Measurements from ENCODE around the gene C1QC.

The C1QC gene

DNA sequence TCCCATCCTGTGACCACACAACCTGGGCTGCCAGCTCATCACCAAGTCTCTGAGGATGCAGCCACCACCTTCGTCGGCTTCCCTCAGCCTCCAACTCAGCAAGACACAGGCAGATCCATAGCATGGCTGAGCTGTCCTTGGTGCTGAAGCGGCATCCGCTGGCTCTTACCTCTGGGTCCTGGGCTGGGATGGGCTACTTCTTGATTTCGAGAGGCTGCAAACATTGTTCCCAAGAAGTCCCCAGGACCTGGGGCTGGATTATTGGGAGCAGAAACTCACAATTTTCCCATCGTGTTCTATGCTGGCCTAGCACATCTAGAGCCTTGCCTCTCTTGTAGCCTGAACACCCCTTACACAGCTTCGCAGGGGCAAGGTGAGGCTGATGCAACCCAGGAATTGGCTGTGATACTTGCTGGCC is 31.9 kb upstream of the C1QC start:
- TF ChIP-seq ZNF274 (IDR thresholded peaks at IDR 0.05; ENCODE audit: low read depth, low read length): no peak
- no peak overlapping the region for H3K4me3 ChIP-seq (ENCODE audit: low read length)

DNA sequence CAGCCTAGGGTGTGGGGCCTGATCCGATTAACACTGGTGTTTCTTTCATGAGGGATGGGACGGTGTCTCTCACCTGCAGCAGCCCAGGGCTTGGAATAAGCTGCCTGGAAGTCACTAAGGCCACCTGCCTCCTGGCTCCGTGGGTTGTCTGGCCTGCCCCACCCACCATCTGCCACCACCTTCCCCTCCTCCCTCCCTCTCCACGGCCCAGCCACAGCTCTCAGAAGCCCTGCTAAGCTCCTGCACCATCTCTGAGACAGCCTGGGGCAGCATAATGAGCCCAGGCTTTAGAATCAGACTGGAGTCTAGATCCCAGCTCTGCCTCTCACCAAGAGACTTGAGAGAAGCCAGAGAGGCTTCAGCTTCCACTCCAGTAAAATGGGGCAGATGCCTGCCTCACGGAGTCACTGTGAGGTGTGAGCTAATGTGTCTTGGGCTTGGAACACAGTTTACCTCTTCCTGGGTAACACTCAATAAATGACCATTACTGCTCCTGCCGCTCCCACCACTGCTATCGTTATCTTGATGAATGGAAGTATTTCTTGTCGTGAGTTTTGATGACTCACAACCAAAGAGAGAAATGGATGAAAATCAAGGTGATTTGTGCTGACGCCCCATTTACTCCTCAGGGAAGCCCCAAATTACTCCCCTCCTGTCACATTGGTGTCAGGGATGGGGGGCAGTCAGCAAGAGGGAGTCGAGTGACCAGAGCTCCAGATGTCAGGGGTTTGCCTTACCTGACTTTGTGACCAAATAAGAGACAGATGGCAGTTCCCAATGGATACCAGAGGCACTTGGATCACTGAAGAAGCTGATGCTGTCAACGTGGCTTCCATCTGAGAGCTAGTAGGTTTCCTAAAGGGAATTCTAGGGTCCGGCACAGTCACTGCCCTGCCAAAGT is 30.5 kb upstream of the C1QC start:
- no peak for TF ChIP-seq ZNF274 (IDR thresholded peaks at IDR 0.05; ENCODE audit: low read depth, low read length)
- H3K4me3 ChIP-seq (ENCODE audit: low read length): no peak overlapping the region

DNA sequence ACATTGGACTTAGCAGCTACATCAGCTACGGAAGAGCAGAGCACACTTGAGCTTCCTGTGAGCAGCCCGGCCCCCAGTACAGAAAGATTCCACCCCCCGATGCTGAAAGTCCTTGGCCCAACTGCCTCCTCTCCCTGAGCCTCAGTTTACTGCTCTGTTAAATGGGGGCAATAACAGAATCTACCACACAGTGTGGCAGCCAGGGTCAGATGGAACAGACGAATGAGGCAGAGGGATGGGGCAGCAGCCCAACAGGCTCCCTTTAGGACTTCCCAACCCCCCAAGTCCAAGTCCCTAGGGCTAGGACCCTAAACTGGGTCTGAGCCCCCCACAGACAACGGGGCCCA is 29.9 kb upstream of the C1QC start:
- H3K4me3 ChIP-seq (ENCODE audit: low read length): no peak overlapping the region
- TF ChIP-seq ZNF274 (IDR thresholded peaks at IDR 0.05; ENCODE audit: low read depth, low read length): no peak

DNA sequence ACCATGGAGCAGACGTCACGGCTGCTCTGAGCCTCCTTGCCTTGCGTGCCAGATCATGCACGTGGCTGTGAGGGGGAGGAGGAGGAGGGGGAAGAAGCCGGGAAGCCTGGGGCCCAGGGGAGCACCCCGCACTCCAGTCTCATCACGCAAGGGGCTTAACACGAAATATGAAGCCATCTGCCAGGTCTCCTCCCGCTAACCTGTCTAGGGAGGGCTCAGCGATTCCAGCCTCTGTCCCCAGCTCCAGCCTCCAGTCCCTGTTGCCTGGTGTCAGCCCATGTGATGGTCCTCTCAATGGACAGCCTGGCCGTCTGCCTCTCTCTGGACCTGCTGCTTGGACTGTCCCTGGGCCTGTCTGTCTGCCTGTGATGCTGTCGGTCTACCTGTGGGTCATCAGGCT is 29.5 kb upstream of the C1QC start:
- no peak for TF ChIP-seq ZNF274 (IDR thresholded peaks at IDR 0.05; ENCODE audit: low read depth, low read length)
- no peak overlapping the region for H3K4me3 ChIP-seq (ENCODE audit: low read length)

DNA sequence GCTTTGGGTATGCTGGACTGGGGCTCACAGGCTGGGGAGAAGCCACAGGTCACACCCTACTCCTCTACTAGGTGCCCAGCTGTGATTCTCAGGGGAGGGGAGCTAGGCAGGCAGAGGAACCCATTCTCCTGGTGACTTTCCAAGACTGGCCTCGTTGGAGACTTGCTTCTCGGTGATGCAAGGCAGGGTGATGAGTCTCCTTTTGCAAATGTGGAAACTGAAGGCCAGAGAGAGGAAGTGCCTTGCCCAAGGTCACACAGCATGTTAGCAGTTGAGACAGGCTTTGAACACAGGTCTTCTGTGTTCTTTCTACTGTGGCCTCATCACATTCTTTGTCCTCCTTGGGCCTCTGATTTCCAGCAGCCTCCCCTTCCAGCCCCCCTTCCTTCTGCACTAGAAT is 27.5 kb upstream of the C1QC start:
- H3K4me3 ChIP-seq (ENCODE audit: low read length): no peak overlapping the region
- no peak for TF ChIP-seq ZNF274 (IDR thresholded peaks at IDR 0.05; ENCODE audit: low read depth, low read length)

DNA sequence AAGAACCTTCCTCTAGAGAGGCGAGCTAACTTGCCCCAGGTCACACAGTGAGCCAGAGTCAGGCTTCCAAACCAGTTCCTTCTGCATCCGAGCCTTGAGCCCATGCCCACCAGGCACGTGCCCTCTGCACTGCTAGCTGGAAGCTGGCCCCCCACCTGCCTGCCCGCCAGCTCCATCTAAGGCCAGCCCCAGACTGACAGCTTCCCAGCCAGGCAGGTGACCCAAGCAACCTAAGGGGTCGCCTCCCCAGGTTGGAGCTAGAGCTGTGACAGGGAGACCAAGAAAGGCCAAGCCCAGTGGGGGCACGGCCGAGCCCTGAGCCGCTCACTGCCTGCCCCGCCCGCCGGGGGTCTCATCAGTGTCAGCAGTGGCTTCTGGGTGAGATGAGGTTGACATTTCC is 26.9 kb upstream of the C1QC start:
- TF ChIP-seq ZNF274 (IDR thresholded peaks at IDR 0.05; ENCODE audit: low read depth, low read length): no peak
- H3K4me3 ChIP-seq (ENCODE audit: low read length): no peak overlapping the region

DNA sequence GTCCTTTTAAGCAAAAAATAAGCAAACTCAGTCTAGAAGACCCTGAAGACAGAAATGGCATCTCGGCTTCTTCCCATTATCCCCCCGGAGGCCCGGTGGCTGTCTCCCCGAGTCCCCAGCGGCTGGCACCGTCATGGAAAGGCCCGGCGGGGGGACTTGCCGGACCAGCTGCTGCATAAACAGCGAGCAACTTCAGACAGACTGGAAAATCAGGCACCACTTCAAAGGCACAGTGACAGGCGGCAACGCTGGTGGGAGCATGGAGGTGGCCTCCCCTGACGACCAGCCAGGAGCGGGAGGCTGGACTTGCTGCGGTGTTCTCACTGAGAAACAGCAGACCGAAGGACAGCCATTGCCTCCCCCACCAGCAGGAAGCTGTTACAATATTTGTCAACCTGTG is 25.4 kb upstream of the C1QC start:
- H3K4me3 ChIP-seq (ENCODE audit: low read length): no peak overlapping the region
- no peak for TF ChIP-seq ZNF274 (IDR thresholded peaks at IDR 0.05; ENCODE audit: low read depth, low read length)

DNA sequence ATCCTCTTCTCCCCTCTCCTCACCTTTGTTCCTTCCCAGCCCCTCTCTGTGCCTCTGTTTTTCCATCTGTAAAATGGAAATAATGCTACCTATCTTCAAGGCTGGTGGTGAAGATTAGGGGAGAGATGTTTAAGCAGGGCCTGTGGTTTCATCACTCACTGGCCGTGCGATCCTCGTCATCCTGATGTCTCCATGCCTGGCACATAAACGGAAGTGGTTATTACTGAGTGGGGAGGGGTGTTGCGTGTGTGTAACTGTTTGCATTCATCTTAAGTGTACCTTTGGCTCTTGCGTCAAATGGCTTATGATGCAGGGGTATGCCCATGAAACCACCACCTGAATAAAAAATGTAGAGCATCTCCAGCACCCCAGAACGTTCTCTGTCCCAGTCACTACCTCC is 24.2 kb upstream of the C1QC start:
- H3K4me3 ChIP-seq (ENCODE audit: low read length): no peak overlapping the region
- no peak for TF ChIP-seq ZNF274 (IDR thresholded peaks at IDR 0.05; ENCODE audit: low read depth, low read length)

DNA sequence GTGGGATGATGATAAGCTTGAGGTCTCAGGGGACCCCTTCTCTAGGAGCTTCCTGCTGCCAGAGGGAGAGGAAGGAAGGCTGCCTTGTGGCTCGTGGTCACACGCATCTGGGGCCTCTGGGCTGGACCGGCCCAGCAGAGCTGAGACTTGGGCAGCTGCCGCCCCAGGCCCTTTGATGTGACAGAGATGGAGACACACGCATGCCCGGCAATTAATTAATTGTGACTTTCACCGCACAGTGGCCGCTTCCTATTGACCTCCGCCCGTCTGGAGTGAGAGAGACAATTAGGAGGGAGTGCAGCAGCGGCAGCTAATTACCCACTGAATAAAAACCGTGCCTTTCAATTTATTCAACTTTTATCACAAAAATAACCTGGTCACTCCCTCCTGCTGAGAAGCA is 23.6 kb upstream of the C1QC start:
- no peak for TF ChIP-seq ZNF274 (IDR thresholded peaks at IDR 0.05; ENCODE audit: low read depth, low read length)
- H3K4me3 ChIP-seq (ENCODE audit: low read length): no peak overlapping the region

DNA sequence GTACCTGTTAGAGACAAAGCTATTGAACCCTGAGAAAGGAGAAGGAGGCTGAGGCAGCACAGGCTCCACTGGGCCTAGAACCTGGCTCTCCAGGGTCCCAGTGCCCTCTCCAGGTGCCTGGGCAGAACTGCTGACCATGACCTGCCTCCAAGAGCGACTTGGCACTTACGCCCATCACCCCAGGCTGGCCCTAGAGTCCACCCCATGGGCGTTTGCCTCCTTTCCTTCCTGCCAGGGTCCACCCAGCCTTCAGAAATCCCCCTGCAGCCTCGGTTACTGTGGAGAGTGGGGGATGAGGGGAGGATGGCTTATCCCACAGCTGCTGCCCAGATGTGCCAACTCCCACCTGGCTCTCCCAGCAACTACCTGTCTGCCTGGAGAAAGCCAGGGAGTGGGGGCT is 21.7 kb upstream of the C1QC start:
- no peak for TF ChIP-seq ZNF274 (IDR thresholded peaks at IDR 0.05; ENCODE audit: low read depth, low read length)
- no peak overlapping the region for H3K4me3 ChIP-seq (ENCODE audit: low read length)

DNA sequence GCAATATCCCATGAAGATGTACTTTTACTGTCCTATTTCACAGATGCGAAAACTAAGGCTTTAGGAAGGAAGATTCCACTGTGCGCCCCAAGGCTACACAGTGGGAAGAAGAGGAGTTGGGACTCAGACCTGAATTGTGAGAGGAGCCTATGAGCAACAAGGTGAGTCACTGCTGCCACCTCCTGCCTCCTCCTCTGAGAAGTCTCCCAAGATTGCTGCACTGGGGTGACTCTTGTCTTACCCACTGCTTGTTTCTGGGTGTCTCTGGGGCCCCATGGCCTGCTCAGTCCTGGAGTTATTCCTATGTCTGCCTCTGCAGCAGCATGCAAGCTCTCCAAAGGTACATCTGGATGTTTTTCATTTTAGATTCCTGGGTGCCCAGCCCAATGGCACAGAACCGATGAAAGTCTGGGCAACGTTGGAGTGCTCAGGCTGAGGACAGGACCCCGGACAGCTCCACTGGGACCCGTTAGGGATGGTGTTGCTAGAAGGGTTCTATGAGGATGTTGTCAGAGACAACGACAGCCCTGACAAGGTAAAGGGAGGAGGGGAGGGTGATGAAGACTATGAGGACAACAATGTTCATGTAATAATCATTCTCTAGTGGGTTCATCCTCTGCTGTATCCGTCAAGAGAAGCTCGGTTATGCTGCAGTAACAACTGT is 18.0 kb upstream of the C1QC start:
- TF ChIP-seq ZNF274 (IDR thresholded peaks at IDR 0.05; ENCODE audit: low read depth, low read length): no peak
- H3K4me3 ChIP-seq (ENCODE audit: low read length): no peak overlapping the region

DNA sequence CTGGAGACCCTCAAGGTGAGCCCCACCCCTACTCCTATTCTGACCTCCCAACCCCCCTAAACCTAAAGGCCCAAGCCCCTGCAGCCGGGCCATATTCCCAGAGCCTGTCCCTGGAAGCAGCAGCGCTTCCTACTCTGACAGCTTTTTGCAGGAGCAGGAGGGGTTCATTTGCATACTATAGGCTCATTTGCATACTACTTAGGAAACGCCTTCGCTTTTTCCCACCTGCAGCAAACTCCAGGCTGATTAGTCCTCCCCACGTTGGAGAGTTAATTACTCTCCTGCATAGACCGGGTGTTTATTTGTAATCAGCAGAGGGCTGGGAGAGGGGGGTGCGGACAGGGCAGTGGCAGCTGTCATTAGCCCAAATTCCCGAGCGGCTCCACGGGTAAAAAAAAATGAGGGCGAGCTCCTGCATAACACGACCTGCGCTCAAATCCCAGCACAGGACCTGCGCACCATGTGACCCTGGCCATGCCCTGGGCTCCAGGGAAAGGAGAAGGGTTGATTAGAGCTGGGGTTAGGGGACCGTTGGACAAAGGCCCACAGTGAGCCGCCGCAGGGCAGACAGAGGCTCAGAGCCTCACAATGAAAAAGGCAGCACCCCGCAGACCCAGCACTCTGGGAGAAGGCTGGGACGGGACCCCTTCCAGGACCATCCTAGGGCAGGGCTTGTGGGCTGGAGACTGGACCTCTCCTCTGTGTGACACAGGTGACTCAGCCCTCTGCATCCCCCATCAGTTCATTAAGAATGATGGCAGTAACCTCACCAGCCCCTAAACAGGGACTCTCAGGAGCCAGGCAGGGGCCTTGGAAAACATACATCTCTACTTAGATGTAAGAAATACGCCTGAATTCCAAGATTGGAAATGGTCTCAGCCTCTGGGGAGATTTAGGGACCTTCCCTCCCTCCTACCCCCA is 16.9 kb upstream of the C1QC start:
- no peak for TF ChIP-seq ZNF274 (IDR thresholded peaks at IDR 0.05; ENCODE audit: low read depth, low read length)
- H3K4me3 ChIP-seq (ENCODE audit: low read length): no peak overlapping the region

DNA sequence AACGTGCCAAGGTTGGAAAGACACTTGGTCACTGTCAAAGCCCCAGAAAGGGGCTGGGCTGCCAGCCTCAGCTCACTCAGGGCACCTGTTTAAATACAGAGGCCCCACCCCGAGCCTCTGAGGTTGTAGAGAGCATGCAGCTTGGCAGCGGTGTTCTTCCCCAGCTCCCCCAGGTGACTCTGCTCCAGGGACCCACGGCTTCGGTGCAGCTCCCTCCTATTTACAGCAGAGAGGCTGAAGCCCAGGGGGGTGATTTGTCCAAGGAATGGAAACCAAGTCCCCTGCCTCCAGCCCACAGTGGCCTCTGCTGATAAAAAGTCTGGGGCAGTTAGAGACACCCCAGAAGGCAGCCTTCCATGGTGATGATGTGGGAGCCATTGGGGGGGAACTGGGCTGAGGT is 16.1 kb upstream of the C1QC start:
- no peak for TF ChIP-seq ZNF274 (IDR thresholded peaks at IDR 0.05; ENCODE audit: low read depth, low read length)

DNA sequence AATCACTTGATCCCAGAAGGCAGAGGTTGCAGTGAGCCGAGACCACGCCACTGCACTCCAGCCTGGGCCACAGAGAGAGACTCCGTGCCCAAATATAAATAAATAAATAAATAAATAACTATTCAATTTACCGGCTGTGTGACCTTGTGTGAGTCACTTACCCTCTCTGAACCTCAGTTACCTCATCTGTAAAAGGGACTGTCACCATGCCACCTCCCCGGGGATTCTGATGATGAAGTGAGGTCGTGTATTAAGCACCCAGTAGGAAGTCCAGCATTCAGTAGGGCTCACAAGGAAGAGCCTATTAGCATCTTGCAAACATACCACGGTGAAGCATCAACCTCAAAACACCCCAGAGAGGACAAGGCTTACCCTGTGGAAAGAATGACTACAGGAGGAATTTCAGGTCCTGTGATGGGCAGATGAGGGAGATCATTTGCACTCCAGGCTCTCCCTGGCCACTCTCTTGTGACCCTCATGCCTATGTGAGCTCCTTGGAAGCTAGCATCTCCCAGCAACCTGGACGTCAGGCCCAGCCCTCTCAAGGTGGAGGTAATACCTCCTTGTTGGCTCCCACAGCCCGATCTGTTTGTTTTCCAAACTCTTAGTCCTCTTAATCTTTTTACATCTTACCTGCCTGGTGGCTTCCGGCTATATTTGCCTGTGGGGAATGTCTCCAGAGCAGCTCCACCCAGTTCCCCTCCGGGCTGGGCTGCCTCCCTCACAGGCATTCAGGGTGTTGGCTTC is 14.6 kb upstream of the C1QC start:
- TF ChIP-seq ZNF274 (IDR thresholded peaks at IDR 0.05; ENCODE audit: low read depth, low read length): no peak
- H3K4me3 ChIP-seq (ENCODE audit: low read length): no peak overlapping the region

More for the DNA sequence above, 16.1 kb upstream of the C1QC start:
- no peak overlapping the region for H3K4me3 ChIP-seq (ENCODE audit: low read length)
